ENCODE results near the gene MED25. TPM values are rescaled to one million over a fixed set of nuclear protein-coding genes. Genes with fewer than 3 reads are reported as not detected.

Gene MED25
- total RNA-seq, 1 donor from 2014 or later = 47.6 TPM

DNA sequence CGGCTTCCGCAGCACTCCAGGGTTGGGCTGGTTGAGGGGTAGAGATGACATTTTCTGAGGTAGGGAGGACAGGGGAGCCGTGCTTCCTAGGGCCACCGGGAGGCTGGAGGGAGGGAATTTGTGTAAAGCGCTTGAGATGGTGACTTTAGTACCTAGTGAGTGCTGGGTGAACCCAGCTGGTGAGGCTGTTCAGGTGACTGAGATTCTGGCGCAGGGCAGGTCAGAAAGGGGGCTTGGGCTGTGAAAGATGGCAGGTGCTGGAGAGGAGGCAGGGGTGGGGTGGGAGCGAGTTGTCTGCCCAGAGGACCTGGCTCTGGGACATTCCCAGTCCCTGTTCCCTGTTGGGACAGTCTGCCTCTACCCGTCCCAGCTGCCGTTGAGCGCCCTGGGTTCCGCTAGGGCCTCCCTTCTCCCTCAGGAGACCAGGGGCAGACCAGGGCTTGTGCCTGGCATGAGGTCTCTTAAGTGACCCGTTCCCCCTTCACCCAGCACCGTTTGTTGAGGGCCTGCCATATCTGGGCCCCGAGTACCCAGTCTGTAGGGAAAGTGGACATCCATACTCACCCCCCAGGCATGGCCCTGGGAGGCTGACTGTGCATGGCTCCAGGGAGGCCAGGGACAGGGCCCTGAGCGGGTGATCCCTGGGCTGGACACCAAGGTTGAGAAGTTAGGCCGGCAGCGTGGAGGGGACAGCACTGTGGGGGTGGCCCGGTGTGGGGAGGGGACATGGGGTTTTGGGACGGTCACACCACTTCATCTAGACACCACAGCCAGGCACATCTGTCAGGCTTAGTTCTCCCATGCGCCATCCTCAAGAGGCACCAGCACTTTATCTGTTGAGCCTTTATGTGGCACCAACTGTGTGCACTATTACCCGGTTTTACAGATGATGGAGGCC lies 37.8 kb downstream of the MED25 start:
- no peak for DNase-seq (ENCODE audit: extremely low read depth, low read depth, low spot score)

DNA sequence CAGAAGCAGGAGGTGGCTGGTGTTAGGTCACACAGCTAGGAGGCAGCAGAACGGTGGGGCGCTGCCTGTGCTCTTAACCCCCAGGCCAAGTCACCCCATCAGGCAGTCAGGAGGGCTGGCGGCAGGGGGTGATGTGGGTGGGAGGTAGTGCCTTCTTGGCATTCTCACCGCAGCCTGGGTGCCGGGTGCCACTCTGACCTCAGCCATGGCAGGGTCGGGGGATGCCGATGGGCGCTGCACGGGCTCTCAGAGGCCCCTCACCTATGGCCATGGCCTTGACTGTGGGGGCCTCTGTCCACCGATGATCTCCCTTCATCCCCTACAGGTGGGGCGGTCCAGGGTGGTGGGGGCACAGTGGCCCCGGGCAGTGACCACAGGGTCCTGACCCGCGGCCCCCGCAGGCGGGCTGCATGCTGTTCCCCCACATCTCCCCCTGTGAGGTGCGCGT lies 38.5 kb downstream of the MED25 start:
- no peak for DNase-seq (ENCODE audit: extremely low read depth, low read depth, low spot score)

DNA sequence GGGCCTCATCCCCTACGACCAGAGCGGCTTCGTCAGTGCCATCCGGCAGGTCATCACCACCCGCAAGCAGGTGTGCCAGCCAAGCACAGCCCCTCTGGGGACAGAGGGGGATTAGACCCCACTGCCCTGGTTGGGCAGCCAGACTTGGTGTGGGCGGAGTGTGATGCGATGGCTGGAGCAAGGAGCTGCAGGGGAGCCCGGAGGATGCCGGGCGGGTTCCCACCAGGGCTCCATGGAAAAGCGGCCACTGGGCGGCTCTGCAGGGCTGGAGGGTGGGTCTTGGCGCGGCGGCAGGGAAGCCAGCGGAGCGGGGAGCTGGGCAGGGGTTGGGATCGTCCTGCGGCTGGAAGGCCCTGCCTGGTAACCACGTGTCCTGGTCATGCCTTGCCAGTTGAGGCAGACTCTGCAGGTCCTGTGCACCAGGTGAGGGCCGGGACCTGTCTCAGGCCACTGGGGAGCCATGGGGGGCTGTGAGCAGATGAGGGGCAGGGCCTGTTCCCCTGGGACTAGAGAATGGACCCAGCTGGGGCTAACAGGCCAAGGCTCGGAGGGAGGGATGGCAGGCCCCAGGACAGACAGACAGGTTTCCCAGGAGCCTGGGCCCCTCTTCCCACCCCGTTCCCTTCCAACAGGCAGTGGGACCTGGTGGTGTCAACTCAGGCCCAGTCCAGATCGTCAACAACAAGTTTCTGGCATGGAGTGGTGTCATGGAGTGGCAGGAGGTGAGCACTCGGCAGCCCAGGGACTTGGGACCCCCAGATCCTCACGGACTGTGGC lies 39.2 kb downstream of the MED25 start:
- no peak for DNase-seq (ENCODE audit: extremely low read depth, low read depth, low spot score)

DNA sequence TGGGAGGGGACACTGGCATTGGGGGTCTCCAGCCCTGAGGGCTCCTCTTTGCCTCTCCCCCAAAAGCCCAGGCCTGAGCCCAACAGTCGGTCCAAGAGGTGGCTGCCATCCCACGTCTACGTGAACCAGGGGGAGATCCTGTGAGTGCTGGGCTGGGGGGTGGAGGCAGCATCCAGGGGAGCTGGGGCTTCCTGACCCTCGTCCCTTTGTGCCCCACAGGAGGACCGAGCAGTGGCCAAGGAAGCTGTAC lies 39.7 kb downstream of the MED25 start:
- DNase-seq (ENCODE audit: extremely low read depth, low read depth, low spot score) = no peak

DNA sequence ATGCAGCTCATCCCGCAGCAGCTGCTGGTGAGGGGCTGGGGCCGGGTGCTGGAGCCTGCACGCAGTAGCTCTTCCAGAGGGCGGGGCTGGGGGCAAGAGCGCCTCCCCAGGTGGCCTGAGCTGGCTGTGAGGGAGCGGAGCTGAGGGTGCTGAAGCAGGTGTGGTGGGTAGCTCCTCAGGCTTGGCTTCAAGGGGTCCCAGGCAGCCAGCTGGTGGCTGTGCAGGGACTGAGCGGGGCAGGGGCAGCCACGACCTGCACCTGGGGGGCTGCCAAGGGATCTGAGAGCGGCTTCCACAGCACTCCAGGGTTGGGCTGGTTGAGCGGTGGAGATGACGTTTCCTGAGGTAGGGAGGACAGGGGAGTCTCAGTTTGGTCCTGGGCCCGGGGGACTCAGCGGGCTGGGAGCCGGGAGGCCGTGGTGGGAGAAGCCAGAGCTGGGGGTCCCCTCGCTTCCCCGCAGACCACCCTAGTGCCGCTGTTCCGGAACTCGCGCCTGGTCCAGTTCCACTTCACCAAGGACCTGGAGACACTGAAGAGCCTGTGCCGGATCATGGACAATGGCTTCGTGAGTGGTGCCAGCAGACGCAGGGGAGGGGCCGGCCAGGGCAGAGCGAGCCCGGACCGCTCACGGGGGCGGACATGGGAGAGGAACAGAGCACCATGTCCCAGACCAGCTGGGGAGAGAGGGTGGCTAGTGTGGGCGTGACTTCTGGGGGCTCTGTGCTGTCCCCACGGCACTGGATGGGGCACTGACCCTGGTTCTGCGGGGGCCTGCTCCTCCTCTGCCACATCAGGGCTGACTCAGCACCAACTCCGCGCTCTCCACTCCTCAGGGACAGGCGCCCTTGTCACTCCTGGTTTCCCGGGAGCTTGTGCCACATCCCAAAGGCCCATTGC lies 40.2 kb downstream of the MED25 start:
- DNase-seq (ENCODE audit: extremely low read depth, low read depth, low spot score) = no peak

DNA sequence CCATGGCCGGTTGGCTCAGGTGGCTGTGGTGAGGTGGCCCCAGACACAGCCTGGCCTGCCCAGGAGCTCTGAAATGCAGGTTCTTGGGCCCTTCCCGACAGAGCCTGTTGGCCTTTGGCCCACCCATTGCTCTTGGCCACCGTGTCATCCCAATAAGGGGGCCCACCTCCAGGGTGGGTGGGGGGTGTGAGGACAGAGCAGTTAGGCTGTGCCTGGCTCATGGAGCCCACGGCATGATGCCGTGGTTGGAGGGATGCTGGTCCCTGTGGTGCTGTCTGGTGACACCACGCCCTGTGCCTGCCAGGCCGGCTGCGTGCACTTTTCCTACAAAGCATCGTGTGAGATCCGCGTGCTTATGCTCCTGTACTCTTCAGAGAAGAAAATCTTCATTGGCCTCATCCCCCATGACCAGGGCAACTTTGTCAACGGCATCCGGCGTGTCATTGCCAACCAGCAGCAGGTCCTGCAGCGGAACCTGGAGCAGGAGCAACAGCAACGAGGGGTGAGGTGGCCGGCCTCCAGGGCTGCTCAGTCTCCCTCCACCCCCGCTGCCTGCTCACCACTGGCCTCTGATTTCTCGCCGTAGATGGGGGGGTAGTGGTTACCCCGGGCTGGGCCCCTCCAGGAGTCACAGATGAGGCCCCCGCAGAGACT lies 41.7 kb downstream of the MED25 start:
- no peak for DNase-seq (ENCODE audit: extremely low read depth, low read depth, low spot score)

DNA sequence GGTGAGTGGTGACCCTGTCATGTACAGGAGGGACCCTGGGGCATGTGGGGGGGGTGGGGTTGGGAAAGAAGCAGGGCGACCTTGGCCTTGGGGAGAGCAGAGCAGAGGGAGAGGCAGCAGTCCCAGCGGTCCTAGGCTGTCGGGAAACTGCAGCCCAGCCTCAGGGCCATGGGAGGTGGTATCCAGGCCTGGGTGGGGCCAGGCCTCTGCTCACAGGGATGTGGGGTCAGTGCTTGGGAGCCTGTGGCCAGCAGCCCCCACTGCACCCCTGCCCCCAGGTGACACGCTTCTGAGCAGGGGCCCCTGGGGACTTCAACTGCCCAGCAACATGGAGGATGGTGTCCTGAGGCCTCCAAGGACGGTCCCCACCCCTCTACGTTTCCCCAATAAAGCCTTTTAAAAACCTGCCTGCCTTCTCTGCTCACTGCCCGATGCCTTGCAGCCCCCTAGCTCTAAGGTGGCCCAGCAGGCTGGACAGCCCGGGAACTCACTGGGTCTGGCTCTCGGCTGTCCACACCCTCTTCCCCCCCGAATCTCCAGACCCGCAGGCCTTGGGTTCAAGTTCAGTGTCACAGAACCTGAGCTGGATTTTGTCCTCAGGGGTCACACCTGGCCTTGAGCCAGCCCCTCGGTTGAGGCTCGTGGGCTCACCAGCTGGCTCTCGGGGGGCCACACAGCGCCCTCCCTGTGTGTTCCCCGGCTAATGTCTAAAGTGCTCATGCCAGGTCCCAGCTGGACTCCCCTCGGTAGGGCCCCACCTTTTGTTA lies 42.4 kb downstream of the MED25 start:
- no peak for DNase-seq (ENCODE audit: extremely low read depth, low read depth, low spot score)

DNA sequence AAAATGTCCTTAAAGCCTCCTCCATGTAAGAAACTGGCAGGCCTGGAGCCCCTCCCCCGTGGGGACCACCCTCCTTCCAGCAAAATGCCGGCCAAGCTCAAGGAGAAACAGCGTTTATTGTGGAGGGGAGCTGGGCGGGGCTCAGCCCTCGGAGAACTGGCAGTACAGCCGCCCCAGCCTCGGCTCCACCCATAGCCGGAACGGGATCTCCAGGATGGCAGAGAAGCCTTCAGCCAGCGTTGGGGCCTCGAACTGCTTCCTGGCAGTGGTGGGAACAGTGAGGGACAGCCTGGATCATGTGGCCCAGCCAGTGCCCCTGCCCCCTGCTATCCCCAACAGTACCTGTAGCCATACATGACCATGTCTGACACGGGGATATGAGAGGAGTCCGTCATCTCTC lies 43.0 kb downstream of the MED25 start:
- no peak for DNase-seq (ENCODE audit: extremely low read depth, low read depth, low spot score)

DNA sequence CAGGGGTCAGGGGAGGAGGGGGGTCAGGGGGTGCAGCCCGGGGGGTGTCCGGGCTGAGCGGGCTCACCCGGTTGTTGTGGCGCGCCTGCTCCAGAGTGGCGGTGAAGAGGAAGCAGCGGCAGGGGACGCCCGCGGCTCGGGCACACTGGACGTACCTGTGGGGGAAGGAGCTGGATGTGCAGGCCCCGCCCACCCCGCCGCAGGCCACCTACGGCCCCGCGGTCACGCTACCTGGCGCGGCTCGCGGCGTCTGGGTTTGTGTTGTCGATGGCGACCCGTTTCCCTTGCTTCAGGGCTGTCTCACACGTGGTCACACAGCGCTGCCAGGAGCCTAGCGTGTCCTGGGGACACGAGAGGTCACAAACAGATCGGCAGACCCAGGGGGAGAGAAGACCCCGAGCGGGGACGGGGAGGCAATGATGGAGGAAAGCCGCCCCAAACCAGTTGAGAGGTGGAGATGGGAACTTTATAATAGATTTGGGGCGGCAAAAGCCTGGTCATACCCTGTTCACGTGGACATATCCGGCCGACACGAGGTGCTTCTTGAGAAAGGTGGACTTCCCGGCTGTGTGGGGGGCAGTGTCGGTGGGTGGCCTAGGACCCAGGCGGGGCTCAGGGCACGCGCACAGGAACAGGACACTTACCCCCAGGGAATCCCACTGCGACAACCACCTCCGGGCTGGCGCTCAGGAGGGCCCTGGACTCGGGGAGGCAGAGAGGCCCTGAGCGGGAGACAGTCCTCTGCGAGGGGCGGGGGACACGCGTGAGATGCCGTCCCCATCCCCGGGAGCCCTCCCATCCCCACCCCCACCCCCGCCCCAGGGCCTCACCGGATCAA lies 43.7 kb downstream of the MED25 start:
- DNase-seq (ENCODE audit: extremely low read depth, low read depth, low spot score) = no peak

DNA sequence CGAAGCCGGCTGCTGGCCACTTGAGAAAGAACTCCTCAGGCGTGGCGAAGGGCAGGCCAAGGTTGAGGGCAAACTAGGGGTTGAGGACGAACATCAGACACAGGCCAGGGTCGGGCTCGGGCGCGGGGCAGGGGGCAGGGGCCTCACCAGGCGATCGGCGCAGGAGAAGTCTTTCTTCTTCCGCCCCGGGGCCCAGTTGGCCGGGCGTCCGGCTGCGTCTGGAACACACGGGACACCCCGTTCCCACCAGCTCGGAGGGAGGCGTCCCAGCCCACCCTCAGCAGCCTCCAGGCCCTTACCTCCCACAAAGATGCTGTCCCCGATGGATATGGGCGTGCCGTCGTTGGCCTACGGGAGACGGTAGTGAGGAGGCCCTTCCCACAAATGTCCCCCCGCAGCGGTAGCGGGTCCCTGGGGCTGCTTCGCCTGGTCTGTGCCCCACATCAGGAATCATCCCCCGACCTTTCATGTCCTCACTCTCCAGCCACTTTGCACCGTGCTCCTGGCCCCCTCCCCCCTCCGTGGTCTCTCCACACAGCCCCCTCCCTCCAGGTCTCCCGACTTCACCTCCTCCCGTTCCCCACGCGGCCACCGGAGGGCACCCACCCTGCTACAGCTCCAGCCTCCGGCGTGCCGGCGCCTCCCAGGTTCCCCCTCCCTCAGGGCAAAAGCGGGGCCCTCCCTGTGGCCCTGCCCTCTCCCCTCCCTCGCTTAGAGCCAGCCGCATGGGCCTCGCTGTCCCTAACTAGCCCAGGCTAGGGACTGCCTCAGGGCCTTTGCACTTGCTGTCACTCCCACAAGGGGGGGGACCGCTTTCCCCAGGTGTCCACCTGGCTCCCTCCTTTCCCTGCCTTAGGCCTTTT lies 44.5 kb downstream of the MED25 start:
- DNase-seq (ENCODE audit: extremely low read depth, low read depth, low spot score) = no peak

DNA sequence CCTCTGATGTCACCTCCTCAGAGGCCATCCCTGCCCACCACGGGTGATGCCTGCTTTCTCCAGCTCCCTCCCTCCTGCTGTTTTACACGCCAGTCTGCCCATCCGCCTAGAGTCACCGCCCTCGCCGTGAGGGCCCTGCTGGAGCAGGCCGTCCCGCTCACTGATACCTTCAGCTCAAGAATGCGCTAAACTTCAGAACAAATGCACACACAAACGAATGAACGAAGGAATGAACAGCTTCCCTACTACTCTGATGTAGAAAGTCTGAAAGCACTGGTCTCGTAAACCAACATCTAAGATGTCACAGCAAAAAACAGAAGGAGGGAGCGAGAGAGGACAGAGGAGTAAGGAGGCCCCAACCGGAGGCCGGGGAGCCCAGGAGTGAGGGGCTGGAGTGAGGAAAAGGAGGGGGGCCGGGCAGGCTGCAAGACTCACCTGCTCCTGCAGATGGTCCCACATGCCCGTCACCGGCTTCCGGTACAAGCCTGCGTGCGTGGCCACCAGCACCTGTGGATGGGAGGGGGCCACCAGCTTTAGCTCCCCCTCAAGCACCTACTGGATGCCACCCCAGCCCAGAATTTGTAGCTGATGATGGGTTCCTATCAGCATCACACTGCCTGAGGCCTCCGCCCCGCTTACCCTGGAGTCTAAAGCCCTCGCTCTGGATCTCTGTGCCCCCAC lies 45.3 kb downstream of the MED25 start:
- no peak for DNase-seq (ENCODE audit: extremely low read depth, low read depth, low spot score)

DNA sequence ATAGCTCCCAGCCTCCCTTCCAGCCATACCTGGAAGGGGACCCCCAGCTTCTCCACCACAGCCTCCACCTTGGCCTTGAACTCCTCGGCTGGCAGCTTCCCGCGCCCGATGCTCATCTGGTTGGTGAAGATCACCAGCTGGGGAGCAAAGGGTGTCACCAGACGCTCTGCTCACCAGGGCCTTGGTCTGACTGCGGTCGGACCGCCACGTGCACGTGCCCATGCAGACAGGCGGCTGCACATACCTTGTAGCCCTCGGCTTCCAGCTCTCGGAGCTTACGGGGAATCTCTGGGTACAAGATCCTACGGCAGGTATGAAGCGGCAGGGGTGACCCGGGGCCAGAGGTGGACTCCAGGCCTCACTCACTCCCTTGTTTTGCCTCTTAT lies 45.8 kb downstream of the MED25 start:
- DNase-seq (ENCODE audit: extremely low read depth, low read depth, low spot score) = no peak

DNA sequence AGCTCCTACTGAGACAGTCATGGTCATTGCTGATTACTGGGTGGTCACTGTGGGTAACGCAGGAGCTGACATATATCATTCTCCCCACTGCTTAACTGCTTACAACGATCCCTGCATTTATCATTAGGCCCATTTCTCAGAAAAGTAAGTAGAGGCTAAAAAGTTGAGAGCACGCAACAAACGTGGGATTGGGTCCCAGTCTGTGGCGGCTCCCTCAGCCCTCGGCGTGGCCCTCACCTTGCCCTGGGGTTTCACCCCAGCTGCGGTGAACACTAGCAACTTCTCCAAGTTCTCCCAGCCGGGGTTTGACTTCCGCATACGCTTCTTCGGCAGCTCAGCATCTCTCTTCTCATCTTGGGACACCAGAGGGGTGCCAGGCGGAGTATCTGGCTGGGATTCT lies 46.8 kb downstream of the MED25 start:
- DNase-seq (ENCODE audit: extremely low read depth, low read depth, low spot score) = no peak

DNA sequence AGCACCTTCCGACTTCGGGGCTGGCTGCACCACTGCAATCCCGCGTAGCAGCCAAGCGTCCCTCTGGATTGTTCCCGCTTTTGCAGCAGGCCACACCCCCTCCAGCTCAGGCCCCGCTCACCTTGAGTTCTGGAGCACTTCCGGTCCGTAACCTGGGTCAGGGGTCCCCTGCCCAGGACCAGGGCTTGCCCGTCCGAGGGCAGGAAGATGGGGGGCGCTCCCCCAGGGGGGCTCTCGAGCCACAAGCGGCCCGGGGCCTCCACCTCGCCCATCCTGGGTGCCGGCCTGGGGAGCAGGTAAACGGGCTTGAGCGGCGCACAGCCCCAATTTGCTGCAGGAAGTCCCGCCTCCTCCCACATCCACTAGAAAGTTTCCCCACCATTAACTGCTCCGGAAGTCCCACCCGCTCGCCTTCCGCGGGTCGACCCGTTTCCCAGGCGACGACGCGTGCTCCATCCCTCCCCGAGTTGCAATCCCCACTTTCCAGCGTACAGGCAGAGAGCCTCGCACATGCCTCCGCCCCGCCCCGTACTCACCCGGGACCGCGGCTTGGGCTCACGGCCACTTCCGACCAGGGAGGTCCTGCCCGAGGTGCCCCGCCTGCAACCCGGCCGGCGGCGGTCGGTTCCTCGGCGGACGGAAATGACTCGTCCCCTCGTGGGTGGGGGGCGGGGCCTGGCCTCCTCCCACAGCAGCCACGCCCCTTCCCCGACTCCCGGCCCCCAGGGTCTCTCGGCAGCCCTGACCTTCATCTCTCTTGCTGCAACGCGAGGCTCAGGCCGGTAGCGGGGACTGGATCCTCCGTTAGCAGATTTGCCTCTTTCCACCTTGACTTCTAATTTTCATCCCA lies 49.1 kb downstream of the MED25 start, which contains the start of gene PNKP:
PNKP (minus strand) TSS at position 644 of the 850 bp plus-strand sequence; CDS start at position 272, 372 bp downstream.
- DNase-seq (ENCODE audit: extremely low read depth, low read depth, low spot score) = no peak

DNA sequence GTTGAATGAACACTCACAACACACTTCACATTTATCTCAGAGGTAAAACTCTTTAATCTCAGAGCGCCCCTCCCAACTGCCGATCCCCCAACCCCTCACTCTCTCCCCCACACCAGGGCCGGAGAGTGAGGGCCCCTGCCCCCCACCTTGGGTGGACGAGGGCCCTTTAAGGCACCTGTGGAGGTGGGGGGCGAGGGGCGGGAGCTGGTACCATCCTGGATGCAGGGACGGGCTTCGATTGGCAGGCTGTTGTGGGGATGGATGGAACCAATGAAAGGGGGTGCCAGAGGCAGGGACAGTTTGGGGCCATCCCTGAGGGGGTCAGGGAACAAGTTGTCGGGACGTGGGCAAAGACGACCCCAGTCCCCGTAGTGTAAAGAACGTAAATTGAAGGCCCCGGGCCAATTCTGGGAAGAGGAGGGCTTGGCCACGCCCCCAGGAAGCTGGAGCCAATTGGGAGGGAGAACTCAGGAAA lies 51.0 kb downstream of the MED25 start:
- DNase-seq (ENCODE audit: extremely low read depth, low read depth, low spot score) = no peak
